Posterior cingulate gyrus (tissue), 11 donors: ENCODE results near the gene SLC23A2.
A peak's percentile ranks its signal among the peaks of the same experiment; 100 is the strongest.
"Not testable (repeated sequence)": the region's sequence is repeated elsewhere in the genome, so short reads cannot be mapped to it uniquely, and the experiment has no call there.

Experiments used
- DNase-seq, 10 donors: peaks; one replicate each; pipeline versions ENCODE4 v3.0.0 to v3.0.0-alpha.2; 2020 to 2021; ENCODE audit warnings: mixed read lengths in 3 of 10
- intact Hi-C: fragments of 100-400 bp; cut with DNase I; formaldehyde crosslinking; loops from one replicate; pipeline ENCODE4 v1.15.1; 2023

SLC23A2 gene

GRCh38 chr20:5001174-5002076, at the start of gene SLC23A2:
TSS of gene SLC23A2 (minus strand) at chr20:5001510. CDS start at chr20:4932562, 68,948 bp downstream.
- intact Hi-C loops: no loop called here

GRCh38 chr20:5046656-5047339, 45.5 kb upstream of the SLC23A2 start:
- DNase-seq: no peak
- intact Hi-C loops: no loop called here

More at GRCh38 chr20:5001174-5002076, at the start of gene SLC23A2:
- DNase-seq: peak in 9 of 10 donors; percentile 13 to 89 (median 50)

- intact Hi-C loops: no loop called here
- no peak for DNase-seq
Measured at GRCh38 chr20:5045906-5046305, 44.6 kb upstream of the SLC23A2 start.

DNA sequence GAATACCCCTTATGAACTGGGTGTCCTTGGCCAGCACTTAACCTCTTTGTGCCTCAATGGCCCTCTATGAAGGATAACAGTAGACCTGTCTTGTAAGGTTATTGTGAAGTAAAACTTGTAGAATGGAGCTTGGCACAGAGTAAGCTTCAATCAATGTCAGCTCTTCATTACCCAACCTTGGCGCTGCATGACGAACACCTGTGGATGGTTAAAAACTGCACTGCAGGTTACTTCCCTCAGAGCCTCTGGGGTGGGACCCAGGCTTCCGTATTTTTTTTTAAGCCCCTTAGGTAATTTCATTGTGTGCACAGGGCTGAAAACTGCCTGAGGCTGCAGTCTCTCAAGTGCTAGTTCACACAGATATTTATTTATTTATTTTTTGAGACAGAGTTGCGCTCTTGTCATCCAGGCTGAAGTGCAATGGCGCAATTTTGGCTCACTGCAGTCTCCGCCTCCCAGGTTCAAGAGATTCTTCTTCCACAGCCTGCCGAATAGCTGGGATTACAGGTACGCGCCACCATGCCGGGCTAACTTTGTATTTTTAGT, 42.8 kb upstream of the SLC23A2 start:
- DNase-seq: peak in 2 of 10 donors; percentile 5 to 38
- intact Hi-C loops: no loop called here

- intact Hi-C loops: no loop called here
Measured at GRCh38 chr20:5041433-5041832, 40.1 kb upstream of the SLC23A2 start.

GRCh38 chr20:5040345-5040744, 39.0 kb upstream of the SLC23A2 start:
- DNase-seq: peak in 1 of 10 donors; percentile 20
- intact Hi-C loops: no loop called here

More at GRCh38 chr20:5041433-5041832, 40.1 kb upstream of the SLC23A2 start:
- peak in 3 of 10 donors; percentile 8 to 74 (median 30) for DNase-seq

- intact Hi-C loops: no loop called here
- peak in 2 of 10 donors; percentile 5 to 9 for DNase-seq
Measured at GRCh38 chr20:5039889-5040288, 38.6 kb upstream of the SLC23A2 start.

DNA sequence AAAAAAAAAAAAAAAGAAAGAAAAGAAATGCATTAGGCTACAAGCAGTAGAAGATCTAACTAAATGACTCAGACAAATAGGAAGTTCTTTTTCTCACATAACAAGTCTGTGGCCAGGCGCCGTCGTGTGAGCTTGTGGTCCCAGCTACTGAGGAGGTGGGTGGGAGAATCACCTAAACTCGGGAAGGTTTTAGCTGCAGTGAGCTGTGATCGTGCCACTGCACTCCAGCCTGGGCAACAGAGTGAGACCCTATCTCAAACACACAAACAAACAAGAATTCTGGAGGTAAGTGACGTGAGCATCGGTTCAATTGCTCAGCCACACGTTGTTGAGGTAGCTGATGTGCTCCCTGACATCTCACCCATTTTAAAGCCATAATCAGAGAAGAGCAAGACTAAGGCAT, 37.9 kb upstream of the SLC23A2 start:
- intact Hi-C loops: no loop called here
- peak in 2 of 10 donors; percentile 33 to 45 for DNase-seq

GRCh38 chr20:5036828-5037227, 35.5 kb upstream of the SLC23A2 start:
- DNase-seq: no peak
- intact Hi-C loops: no loop called here

DNA sequence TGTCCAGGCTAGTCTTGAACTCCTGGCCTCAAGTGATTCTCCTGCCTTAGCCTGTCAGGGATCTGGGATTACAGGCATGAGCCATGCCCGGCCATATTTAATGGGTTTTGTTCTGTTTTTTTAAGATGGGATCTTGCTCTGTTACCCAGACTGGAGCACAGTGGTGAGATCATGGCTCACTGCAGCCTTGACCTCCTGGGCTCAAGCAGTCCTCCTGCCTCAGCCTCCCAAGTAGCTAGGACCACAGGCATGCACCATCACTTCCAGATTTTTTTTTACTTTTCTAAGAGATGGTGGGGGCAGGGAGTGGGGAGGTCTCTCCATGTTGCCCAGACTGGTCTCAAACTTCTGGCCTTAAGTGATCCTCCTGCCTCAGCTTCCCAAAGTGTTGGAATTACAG, 34.2 kb upstream of the SLC23A2 start:
- DNase-seq: peak in 1 of 10 donors; percentile 37
- intact Hi-C loops: not testable (repeated sequence)

GRCh38 chr20:5033566-5033965, 32.3 kb upstream of the SLC23A2 start:
- intact Hi-C loops: no loop called here

DNA sequence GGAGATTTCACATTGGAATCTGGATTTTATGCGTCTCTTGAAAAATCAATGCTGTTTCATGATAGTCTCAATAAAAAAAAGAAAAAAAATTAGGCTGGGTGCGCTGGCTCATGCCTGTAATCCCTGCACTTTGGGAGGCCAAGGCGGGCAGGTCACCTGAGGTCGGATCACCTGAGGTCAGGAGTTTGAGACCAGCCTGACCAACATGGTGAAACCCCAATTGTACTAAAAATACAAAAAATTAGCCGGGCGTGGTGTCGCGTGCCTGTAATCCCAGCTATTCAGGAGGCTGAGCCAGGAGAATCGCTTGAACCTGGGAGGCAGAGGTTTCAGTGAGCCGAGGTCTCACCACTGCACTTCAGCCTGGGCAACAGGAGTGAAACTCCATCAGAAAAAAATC, 30.4 kb upstream of the SLC23A2 start:
- intact Hi-C loops: not testable (repeated sequence)
- DNase-seq: peak in 2 of 10 donors; percentile 51 to 54

More at GRCh38 chr20:5033566-5033965, 32.3 kb upstream of the SLC23A2 start:
- peak in 2 of 10 donors; percentile 8 to 12 for DNase-seq

DNA sequence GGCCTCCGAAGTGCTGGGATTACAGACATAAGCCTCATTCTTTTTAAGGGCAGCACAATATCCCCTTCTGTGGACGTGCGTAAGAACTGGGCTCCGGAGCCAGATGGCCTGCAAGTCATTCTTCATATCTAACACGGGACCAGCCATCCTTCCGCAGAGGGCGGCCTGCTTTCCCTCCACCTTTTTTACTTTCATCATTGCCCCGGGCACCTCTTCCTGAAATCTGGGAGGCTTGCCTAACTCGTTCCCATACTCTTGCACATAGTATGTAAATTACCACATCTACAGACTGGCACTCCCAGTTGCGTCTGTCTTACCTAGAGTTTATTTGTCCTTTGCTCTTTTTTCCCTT, 29.9 kb upstream of the SLC23A2 start:
- intact Hi-C loops: no loop called here

GRCh38 chr20:5030348-5031205, 29.3 kb upstream of the SLC23A2 start:
- intact Hi-C loops: no loop called here
- DNase-seq: peak in 2 of 10 donors; percentile 48 to 59

More for the DNA sequence above, 29.9 kb upstream of the SLC23A2 start:
- peak in 2 of 10 donors; percentile 26 to 49 for DNase-seq

DNA sequence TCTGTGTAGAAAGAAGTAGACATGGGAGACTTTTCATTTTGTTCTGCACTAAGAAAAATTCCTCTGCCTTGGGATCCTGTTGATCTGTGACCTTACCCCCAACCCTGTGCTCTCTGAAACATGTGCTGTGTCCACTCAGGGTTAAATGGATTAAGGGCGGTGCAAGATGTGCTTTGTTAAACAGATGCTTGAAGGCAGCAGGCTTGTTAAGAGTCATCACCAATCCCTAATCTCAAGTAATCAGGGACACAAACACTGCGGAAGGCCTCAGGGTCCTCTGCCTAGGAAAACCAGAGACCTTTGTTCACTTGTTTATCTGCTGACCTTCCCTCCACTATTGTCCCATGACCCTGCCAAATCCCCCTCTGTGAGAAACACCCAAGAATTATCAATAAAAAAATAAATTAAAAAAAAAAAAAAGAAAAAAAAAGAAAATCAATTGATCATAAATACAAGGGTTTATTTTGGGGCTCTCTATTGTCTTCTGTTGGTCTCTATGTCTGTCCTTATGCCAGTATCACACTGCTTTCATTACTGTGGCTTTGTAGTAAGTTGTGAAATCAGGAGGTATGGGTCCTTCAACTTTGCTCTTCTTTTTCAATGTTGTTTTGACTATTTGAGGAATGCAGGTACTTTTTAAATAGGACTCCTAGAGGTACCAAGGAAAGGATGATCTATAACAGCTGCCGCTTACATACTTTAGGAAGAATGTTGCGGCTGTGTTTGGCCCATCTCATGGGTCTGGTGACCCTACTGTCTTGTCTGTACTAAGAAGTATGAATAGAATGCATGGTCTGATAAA, 27.1 kb upstream of the SLC23A2 start:
- DNase-seq, intact Hi-C loops: not testable (repeated sequence)

- intact Hi-C loops: no loop called here
- DNase-seq: peak in 2 of 10 donors; percentile 63 to 70
Measured at GRCh38 chr20:5024982-5025381, 23.7 kb upstream of the SLC23A2 start.

DNA sequence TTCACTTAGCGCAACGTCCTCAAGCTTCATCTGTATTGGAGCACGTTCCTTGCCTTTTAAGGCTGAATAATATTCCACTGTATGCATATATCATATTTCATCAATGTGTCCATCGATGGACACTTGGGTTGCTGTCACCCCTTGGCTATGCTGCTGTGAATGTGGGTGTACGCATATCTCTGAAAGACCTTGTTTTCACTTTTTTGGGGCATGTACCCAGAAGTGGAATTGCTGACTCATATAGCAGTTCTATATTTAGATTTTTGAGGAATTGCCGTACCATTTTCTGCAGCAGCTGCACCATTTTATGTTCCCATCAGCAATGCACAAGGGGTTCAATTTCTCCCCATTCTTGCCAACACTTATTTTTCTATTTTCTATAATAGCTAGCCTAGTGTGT, 22.8 kb upstream of the SLC23A2 start:
- intact Hi-C loops: no loop called here
- DNase-seq: peak in 1 of 10 donors; percentile 12

DNA sequence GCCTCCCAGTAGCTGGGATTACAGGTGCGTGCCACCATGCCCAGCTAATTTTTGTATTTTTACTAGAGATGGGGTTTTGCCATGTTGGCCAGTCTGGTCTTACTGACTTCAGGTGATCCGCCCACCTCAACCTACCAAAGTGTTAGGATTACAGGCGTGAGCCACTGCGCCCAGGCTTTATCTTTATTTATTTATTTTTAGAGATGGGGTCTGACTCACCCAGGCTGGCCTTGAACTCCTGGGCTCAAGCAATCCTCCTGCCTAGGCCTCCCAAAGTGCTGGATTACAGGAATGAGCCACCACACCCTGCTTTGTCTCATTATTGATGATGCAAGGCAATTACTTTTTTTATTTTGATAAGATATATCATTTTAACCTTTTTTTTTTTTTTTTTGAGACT, 21.9 kb upstream of the SLC23A2 start:
- DNase-seq: peak in 2 of 10 donors; percentile 0 to 7
- intact Hi-C loops: not testable (repeated sequence)

- intact Hi-C loops: no loop called here
- peak in 2 of 10 donors; percentile 16 to 20 for DNase-seq
Measured at GRCh38 chr20:5020760-5021159, 19.4 kb upstream of the SLC23A2 start.
